Cerebellar nuclear complex (tissue), 1 donor: ENCODE data around the gene NDUFAF4.
"Not testable (repeated sequence)": the region's sequence is repeated elsewhere in the genome, so short reads cannot be mapped to it uniquely, and the experiment has no call there.

Source experiments
- DNase-seq, 2 experiments: peaks; one replicate each; lab custom pipeline; 2025; lab: John Stamatoyannopoulos, UW

Gene NDUFAF4

DNA sequence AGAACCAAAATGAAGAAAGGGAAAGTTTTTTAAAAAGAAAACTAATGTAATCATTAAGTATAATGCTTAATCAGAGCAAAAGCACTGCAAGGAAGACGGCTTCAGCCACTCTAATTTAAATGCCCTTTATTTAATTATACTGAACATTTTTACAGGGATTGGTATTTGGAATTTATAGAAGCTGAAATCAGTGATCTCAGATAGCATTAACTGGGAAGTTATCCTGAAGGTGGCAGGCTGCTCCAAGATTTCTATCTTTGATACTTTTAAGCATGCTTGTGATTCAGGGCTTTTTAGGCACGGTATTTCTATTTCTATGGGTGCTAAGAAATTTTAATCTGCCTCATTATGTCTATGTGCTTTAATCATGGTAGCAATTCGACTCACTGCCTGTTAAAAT, 1.3 kb upstream of the NDUFAF4 start:
- DNase-seq, result no peak

DNA sequence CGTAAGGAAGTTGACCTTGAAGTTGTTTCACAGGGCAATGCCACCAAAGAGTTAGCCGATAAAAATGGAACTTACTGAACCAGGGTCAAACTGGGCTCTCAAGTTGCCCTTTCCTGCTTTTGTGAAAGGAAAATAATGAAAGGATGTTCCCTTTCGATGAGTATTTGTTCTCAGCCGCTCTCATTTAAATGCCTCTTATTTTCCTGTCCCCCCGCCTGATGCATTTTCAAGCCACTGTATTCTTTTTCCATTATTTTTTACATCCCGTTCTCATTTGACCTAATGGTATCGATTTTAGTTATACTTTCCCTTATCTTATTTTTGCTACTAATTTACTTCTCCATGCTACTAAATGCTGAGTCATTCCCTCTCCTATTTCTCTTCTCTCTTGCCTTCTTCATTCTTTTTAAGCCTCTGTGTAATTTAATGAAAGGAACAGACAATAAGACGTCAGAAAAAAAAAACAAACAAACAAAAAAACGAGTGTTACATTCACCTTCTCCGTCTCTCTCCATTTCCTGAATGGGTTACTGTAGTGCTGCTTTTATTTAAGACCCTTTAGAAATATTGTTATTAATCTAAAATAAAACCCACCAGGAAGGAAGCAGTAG, 655 bp upstream of the NDUFAF4 start:
- DNase-seq, result no peak

DNA sequence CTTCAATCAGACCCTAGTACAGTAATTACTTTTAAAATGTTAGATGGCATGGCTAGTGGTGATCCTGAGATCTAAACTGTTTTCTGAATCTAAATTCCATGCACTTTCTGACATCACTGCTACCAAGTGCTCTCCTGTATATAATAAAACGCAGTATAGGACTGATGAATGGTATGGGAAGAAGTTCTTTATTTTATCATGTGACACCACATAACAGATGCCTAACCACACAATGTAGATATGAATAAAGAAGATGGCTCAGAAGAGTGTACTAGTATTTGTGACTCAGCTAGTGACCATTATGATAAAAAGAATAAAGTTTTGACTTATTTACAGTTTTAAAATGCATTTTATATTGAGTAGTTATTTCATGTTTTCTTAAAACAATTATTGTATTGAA, 8.5 kb downstream of the NDUFAF4 start:
- DNase-seq, result no peak

DNA sequence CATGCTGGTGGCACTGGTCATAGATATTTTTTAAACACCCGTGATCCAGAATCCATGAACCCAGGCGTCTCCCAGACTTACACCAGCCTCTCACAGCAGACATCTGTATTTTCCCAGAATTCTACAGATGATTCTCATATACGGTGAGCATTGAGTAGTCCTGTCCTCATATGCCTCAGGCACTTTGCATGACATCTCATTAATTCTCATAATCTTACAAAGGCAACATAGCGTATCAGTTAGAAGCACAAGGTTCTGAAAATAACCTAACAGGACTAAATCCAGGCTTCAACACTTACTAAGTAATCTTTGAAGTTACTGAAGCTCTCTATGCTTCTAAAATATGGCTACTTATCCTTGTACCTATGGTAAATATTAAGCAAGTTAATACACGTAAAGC, 8.9 kb downstream of the NDUFAF4 start:
- no peak for DNase-seq

DNA sequence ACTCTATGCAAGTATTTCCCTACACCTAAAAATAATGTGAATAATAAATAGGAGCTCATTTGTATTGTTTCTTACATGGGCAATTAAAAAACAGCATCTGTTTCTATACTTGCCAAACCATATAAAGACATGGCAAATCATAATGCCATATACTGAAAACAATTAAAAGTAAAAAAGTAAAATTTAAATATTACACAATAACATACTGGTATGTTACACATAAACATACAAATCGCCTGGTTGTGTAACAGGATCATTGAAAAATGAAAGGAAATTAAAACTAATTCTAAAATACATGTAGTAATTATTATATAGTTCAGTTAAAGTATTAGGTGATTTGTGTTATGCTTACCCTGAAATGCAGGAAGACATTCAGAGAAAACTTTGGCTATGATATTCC, 11.2 kb downstream of the NDUFAF4 start:
- DNase-seq, result no peak

DNA sequence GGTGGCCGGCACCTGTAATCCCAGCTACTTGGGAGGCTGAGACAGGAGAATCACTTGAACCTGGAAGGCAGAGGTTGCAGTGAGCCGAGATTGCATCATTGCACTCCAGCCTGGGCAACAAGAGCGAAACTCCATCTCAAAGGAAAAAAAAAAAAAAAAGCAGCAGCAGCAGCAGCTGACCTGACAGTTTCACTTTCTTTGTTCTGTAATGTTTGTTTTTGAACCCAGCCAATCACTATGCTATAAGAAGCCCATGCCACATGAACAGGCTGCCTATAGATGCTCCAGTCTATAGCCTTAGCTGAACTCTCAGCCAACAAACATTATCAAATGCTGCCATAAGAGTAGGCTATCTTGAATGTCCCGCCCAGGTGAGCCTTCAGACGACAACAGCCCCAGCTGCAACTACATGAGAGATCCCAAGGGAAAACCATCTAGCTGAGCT, 12.5 kb downstream of the NDUFAF4 start:
- DNase-seq, result not testable (repeated sequence)

DNA sequence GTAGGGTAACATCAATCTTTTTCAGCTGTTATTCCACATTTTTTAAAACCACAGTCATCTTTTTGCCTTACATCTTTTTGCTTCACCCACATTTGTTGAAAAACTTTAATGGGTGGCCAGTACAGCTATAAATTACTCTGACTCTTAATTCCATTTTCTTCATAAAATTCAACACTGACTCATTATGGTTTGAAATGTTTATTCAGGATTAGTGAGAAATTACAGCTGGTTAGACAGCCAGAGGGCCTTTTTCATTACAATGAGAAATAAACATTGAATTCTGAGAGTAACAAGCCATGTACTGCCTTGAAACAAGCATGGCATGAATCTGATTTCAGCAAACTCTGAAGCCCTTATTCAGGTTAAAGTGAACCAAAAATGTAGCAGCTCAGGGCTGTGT, 19.5 kb downstream of the NDUFAF4 start:
- no peak for DNase-seq

DNA sequence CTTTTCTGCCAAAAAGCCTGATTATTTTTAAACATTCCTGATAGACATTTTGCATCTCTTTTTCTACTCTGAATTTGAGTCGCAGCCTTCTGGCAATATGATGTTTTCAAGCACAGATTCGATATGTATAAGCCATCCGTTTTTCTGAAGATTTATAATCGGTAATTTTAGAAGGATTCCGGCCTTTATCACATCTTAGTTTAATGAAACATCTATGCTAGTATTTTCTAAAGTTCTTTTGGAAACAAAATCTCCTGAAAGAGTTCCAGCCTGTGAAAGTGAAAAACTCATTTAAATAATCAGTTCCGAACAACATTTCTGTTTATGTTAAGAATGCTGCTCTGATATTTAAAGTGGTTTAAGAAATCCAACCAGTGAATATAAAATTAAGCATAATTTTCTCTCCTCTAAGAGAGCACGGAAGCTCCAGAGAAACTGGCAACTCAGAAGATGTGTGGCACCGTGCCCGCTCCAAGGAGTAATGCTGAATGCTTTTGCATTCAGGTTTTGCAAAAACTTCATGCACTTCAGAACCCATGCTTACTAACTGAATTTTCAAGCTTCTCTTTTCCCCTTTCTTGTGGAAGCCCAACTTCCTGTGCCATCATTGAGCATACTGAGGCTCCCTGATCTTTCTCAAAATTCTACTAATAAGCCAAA, 20.7 kb downstream of the NDUFAF4 start:
- DNase-seq, result no peak

DNA sequence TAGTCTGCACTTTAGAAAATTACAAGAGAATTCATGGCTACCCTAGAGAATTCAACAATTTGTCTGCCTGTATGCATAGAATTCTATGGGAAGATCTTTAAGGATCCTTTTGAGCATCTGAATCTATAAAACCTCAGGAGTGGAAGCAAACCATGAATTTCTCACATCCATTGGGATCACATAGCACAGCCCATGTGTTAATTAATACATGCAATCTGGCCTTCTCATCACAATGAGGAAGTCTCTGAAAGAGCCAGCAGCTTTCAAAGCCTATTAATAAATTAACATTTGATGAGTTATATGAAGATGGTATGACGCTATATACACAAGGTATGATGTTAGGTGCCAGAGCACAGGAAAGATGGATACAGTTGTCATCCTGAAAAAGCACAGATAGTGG, 24.7 kb downstream of the NDUFAF4 start:
- DNase-seq, result no peak

DNA sequence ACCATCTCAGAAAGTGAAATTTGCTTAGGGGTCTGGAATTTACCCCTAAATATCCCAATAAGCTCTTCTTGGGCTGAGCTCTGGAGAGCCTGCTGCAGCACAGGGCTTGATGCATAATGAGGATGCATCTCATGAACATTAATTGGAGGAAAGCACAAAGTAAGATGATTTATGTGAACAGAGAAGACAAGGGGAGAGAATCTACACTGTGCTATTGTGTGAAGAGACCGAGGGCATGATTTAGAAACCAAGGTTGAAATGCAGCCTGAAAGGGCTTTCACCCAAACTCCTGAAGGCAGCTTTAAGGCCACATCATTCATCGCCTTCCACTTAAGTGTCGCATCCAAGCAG, 32.7 kb downstream of the NDUFAF4 start:
- no peak for DNase-seq

DNA sequence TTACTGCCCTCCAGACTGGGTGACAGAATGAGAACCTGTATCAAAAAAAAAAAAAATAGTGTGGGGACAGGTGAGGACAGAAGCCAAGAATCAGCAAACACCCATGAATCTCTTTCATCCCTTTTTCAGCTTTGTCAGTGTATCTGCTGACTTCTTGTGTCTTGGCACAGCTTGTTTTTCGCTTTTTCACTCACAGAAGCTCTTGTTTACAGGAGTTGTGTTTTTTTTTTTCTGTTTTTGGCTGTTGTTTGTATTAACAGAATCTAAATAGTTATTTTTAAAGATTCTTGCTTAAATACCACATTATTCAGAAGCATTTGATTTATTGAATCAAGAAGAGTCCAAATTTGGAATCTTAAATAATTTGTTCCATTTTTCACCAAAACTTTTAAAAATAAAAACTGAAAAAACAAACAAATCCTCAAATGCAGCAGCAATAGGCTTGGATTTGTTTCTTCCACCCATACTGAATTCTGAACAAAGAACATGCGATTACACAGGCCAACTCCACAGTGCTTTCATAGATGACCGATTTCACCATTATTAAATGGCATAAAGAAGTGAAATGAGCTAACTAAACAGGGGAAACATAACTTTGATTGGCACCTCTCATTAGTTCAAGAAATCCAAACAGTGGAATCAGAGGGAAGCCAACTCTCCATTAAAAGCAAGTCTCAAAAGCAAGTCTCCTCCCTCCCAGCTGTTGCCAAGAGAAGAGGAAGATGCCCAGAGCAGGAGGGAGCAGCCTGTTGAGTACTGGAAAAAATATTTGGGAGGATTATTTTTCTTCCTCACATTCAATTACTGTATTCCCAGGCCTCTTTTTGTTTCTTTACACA, 33.3 kb downstream of the NDUFAF4 start:
- no peak for DNase-seq

DNA sequence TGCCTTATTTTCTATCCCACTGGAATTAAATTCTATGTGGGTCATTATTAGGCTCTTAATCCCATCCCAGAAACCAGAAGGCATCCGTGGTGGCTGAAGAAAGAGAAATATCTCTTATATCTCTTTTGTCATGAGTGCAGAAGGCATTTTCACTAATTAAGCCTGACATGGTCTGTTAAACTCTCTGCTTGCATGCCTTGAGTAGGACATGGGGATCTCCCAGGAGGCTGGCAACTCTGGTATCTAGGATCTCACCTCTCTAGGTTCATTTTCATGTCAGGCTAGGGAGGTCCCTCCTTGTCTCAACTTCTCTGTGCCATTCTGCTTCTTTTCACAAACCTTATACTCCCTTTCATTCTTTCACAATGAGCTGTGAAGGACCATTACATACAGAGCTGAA, 35.1 kb downstream of the NDUFAF4 start:
- no peak for DNase-seq

DNA sequence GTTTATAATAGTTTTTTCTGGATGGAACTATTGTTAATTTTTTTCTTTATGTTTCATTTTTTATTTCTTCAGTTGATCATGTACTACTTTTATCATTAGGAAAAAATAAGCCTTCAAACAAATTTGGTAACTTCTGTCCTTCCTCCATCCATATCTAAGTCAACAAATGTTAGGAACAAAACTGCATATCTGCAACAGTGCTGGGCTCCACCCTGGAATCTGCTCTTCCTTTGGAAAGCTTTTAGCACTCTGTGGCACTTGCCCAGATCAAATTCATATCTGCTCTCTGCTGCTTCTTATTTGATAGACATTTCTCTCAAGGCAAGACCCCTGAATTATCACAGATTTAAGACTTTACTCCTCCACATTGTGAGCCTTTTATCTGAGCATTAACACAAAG, 36.1 kb downstream of the NDUFAF4 start:
- DNase-seq, result no peak

DNA sequence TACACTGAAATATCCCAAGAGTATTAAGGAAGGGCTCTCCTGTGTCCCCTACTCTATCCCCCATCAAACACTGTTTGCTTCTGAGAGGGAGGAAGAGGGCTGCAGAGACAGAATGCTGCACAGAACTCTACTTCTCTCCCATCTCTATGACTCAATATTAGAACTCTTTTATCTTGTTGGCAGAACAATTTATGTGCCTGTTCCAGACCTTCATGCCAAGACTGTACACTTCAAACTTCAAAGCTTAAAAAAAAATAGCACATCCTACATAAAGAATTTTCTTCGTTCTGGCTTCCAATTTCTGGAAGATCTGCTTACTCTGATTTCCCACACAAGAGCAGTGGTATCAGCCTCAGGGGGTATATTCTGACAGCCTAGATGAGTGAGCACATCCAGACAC, 40.8 kb downstream of the NDUFAF4 start:
- no peak for DNase-seq

DNA sequence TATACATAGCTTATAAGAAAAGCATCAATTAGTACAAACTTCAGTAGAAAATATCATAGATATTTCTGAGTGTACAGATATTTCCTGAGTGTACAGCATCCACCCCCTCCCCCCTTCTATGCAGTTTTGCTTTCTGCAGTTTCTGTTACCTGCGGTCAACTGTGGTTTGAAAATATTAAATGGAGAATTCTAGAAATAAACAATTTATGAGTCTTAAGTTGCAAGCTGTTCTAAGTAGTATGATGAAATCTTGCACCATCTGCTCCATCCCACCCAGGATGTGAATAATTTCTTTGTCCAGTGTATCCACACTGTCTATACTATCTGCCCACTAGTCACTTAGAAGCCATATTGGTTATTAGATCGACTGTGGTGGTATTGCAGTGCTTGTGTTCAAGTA, 44.6 kb downstream of the NDUFAF4 start:
- DNase-seq, result no peak

DNA sequence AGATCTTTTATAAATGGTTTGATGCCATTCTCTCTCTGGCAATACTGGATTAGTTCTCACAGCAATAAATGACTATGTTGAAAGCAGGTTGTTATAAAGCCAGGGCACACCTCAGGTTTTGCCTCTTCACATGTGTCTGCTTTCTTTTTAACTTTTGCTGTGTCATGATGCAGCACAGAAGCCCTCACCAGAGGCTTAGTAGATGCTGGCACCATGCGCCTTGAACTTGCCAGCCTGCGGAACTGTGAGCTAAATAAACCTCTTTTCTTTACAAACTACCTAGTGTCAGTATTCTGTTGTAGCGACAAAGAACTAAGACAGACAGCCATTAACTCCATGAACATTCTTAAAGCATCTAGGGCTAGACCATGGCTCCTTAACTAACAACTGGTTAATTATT, 45.1 kb downstream of the NDUFAF4 start:
- DNase-seq, result no peak

DNA sequence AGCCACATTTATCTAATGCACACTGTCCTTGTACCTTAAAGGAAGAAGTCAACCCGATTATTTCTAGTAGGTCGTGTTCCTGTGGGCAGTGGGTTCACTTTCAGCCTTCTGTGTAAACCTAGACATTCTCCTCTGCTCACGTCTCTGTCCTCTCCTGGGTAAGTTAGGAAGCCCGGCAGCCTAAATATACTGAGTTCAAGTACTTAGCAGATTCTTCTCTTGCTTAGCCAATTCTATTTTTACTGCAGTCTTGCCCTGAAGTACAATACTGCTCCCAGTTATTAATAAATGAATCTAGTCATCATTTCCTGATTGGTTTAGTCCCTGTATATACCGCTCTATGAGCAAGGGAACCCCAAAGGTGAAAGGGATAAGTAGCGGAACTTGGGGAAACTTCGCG, 45.8 kb downstream of the NDUFAF4 start:
- DNase-seq, result no peak

DNA sequence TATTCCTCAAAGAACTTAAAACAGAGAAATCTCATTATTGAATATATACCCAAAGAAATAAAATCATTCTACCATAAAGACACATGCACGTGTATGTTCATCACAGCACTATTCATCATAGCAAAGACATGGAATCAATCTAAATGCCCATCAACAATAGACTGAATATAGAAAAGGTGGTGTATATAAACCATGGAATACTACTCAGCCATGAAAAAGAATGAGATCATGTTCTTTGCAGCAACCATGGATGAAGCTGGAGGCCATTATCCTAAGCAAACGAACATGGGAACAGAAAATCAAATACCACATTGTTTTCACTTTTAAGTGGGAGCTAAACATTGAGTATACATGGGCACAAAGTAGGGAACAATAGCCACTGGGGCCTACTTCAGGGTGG, 48.1 kb downstream of the NDUFAF4 start:
- DNase-seq, result no peak

DNA sequence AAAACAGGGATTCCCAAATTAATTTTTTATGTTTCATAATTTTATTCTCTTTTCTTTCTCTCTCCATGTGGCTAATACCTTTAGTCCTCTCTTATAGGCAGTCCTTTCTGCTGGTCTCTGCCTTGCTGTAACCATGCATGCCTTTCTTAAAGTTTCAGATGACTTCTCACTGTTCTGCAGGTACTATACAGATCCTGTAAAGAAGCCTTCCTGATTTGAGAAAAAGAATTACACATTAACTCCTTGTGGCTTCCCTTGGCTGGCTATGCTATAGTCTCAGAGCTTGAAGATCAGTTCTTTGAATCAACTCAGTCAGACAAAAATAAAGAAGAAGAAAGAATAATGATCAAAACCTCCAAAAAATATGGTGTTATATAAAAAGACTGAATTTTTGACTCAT, 53.2 kb downstream of the NDUFAF4 start:
- no peak for DNase-seq

DNA sequence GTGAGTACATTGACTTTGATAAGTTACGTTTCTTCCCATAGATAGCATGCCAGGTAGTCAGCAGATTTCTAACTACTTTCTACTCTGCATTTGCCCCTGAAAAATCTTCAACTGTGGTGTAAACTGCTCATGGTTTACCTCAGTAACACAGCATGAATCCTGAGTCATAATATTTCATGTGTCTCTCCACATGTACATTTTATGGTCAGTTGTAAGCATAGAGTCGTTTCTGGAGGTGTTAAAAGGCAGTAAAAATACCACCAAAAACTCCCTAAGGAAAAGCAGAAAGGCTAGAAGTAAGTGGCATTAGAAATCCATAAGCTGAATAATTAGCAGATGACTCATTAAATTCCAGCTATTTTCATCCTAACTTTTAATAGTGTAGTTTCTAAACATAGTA, 56.3 kb downstream of the NDUFAF4 start:
- no peak for DNase-seq
